Common myeloid progenitor, CD34-positive (primary cell): ENCODE data around the gene TLN1.

Source experiments
- CTCF ChIA-PET: fragments of 350-600 bp; sonication (Branson Sonifier 250); formaldehyde crosslinking; loops from one replicate; lab custom pipeline; 2021; ENCODE audit warnings: antibody characterized with exemption; lab: Charles Lee
- POLR2A ChIA-PET: fragments of 350-600 bp; sonication (Branson Sonifier 250); formaldehyde crosslinking; loops from one replicate; lab custom pipeline; 2021; ENCODE audit warnings: antibody characterized with exemption; lab: Charles Lee
- DNase-seq, 3 donors: peaks; one replicate each; pipeline versions ENCODE4 v3.0.0 to v3.0.0-alpha.2; 2013
- H3K27ac ChIP-seq, 2 experiments: 1 replicate in 1 of 2; 2 replicates in 1 of 2; pipeline ENCODE4 v1.7.0; 2013; ENCODE audit warnings: inconsistent platforms in 2 of 2, low read length in 2 of 2, mild to moderate bottlenecking in 2 of 2, low read depth in 1 of 2, moderate library complexity in 1 of 2; ENCODE audit not compliant: severe bottlenecking in 2 of 2, insufficient read depth in 1 of 2, poor library complexity in 1 of 2
- H3K27me3 ChIP-seq, 5 experiments: replicated peaks in 2 of 5; 1 replicate in 3 of 5; 2 replicates in 2 of 5; pipeline versions ENCODE4 v1.6.1 to v1.7.0; 2013; ENCODE audit warnings: low read length in 4 of 5, mild to moderate bottlenecking in 2 of 5, moderate library complexity in 2 of 5, inconsistent platforms in 1 of 5; ENCODE audit not compliant: insufficient read depth in 5 of 5, control insufficient read depth in 4 of 5
- H3K36me3 ChIP-seq, 4 experiments: 1 replicate in 2 of 4; 2 replicates in 2 of 4; pipeline versions ENCODE4 v1.6.1 to v1.7.0; 2013; ENCODE audit warnings: low read length in 3 of 4, control low read depth in 1 of 4, mild to moderate bottlenecking in 1 of 4; ENCODE audit not compliant: control insufficient read depth in 4 of 4, insufficient read depth in 4 of 4
- H3K4me1 ChIP-seq, 4 experiments: 1 replicate in 3 of 4; 2 replicates in 1 of 4; pipeline versions ENCODE4 v1.6.1 to v1.7.1; 2013; ENCODE audit warnings: low read length in 3 of 4, mild to moderate bottlenecking in 3 of 4, control low read depth in 1 of 4, inconsistent platforms in 1 of 4, moderate library complexity in 1 of 4; ENCODE audit not compliant: control insufficient read depth in 4 of 4, insufficient read depth in 4 of 4; ENCODE audit errors: control extremely low read depth in 1 of 4
- H3K4me3 ChIP-seq, 7 experiments: 1 replicate in 4 of 7; 2 replicates in 3 of 7; pipeline versions ENCODE4 v1.5.1 to v1.7.0; 2013; ENCODE audit warnings: mild to moderate bottlenecking in 7 of 7, low read length in 6 of 7, moderate library complexity in 6 of 7, inconsistent platforms in 2 of 7, low read depth in 2 of 7, control low read depth in 1 of 7; ENCODE audit not compliant: insufficient read depth in 4 of 7, control insufficient read depth in 1 of 7; ENCODE audit errors: extremely low read depth in 1 of 7
- H3K9me3 ChIP-seq, 5 experiments: 1 replicate in 4 of 5; 2 replicates in 1 of 5; pipeline versions ENCODE4 v1.6.1 to v1.7.1; 2013; ENCODE audit warnings: low read length in 4 of 5, mild to moderate bottlenecking in 2 of 5, inconsistent platforms in 1 of 5, low read depth in 1 of 5, moderate library complexity in 1 of 5; ENCODE audit not compliant: control insufficient read depth in 4 of 5, insufficient read depth in 2 of 5; ENCODE audit errors: control extremely low read depth in 1 of 5
- WGBS: methylation state at CpG from one replicate; pipeline ENCODE4 v1.1.5; 2013; ENCODE audit not compliant: insufficient coverage; 5-methylcytosine and 5-hydroxymethylcytosine counted together

Gene TLN1

GRCh38 chr9:35687306-35687705 is 44.7 kb downstream of the TLN1 start:
- H3K4me1 ChIP-seq, result peaks cover 0 to 19% (median 18%) of the 10 kb centered on the region in 4 experiments

GRCh38 chr9:35686222-35687203 is 45.5 kb downstream of the TLN1 start:
- no peak for DNase-seq
- no peak overlapping the region for H3K27ac ChIP-seq
- WGBS, result 95% methylated on average over 7 of the region's 11 CpGs
- H3K27me3 ChIP-seq, result no peaks in the 10 kb centered on the region
- POLR2A ChIA-PET, result no interaction called here
- no peak overlapping the region for H3K4me3 ChIP-seq
- peaks cover 0 to 34% (median 6%) of the 10 kb centered on the region in 4 experiments for H3K36me3 ChIP-seq
- H3K4me1 ChIP-seq, result peaks cover 0 to 18% (median 18%) of the 10 kb centered on the region in 4 experiments
- CTCF ChIA-PET, result interaction anchor here (1.1 to 4.8 kb wide), 4 partner anchors 10 to 25 kb away, joined by 3 to 37 read pairs (median 5); no protein-coding TSS in a partner anchor
- no peaks in the 10 kb centered on the region for H3K9me3 ChIP-seq

More at GRCh38 chr9:35687306-35687705, 44.7 kb downstream of the TLN1 start:
- H3K4me3 ChIP-seq, result no peak overlapping the region
- no peaks in the 10 kb centered on the region for H3K27me3 ChIP-seq
- ChIA-PET CTCF (interaction anchor here (1.2 to 2.1 kb wide), 5 partner anchors 10 to 42 kb away, joined by 3 to 16 read pairs (median 3); partner anchors contain the start of genes CCDC107 and RMRP), POLR2A (no interaction called here)
- no peak for DNase-seq
- H3K9me3 ChIP-seq, result no peaks in the 10 kb centered on the region
- 93% methylated on average over 2 of the region's 2 CpGs for WGBS
- peaks cover 0 to 33% (median 4%) of the 10 kb centered on the region in 4 experiments for H3K36me3 ChIP-seq
- H3K27ac ChIP-seq, result no peak overlapping the region

- DNase-seq, result no peak
- Histone ChIP-seq H3K27ac (no peak overlapping the region), H3K36me3 (peaks cover 0 to 34% (median 6%) of the 10 kb centered on the region in 4 experiments)
Measured at GRCh38 chr9:35685506-35685905, 46.5 kb downstream of the TLN1 start.

GRCh38 chr9:35684921-35685320 is 47.1 kb downstream of the TLN1 start:
- Histone ChIP-seq H3K4me1 (peaks cover 0 to 10% (median 6%) of the 10 kb centered on the region in 4 experiments), H3K9me3 (no peaks in the 10 kb centered on the region), H3K36me3 (peaks cover 0 to 34% (median 6%) of the 10 kb centered on the region in 4 experiments), H3K27ac (no peak overlapping the region), H3K4me3 (no peak overlapping the region), H3K27me3 (no peaks in the 10 kb centered on the region)
- 99% methylated on average over 10 of the region's 10 CpGs for WGBS
- no peak for DNase-seq
- ChIA-PET CTCF (interaction anchor here (1.1 to 4.8 kb wide), 3 partner anchors 12 to 614 kb away, joined by 3 to 37 read pairs (median 3); no protein-coding TSS in a partner anchor), POLR2A (no interaction called here)

More at GRCh38 chr9:35685506-35685905, 46.5 kb downstream of the TLN1 start:
- H3K9me3 ChIP-seq, result no peaks in the 10 kb centered on the region
- ChIA-PET POLR2A (no interaction called here), CTCF (interaction anchor here (1.1 to 4.8 kb wide), 4 partner anchors 10 to 614 kb away, joined by 3 to 37 read pairs (median 3); no protein-coding TSS in a partner anchor)
- no peak overlapping the region for H3K4me3 ChIP-seq
- H3K27me3 ChIP-seq, result no peaks in the 10 kb centered on the region
- WGBS, result 98% methylated on average over 9 of the region's 13 CpGs
- H3K4me1 ChIP-seq, result peaks cover 0 to 14% (median 11%) of the 10 kb centered on the region in 4 experiments

GRCh38 chr9:35683323-35683722 is 48.7 kb downstream of the TLN1 start:
- no peak overlapping the region for H3K27ac ChIP-seq
- H3K9me3 ChIP-seq, result no peaks in the 10 kb centered on the region
- ChIA-PET POLR2A (no interaction called here), CTCF (interaction anchor here (0.9 to 4.8 kb wide), 5 partner anchors 11 to 38 kb away, joined by 3 to 37 read pairs (median 4); no protein-coding TSS in a partner anchor)
- peaks cover 0 to 34% (median 6%) of the 10 kb centered on the region in 4 experiments for H3K36me3 ChIP-seq
- WGBS, result 100% methylated on average over 1 of the region's 2 CpGs
- H3K4me1 ChIP-seq, result peaks cover 0 to 1% (median 0%) of the 10 kb centered on the region in 4 experiments
- DNase-seq, result no peak
- no peak overlapping the region for H3K4me3 ChIP-seq
- H3K27me3 ChIP-seq, result no peaks in the 10 kb centered on the region

GRCh38 chr9:35682520-35683315 is 49.3 kb downstream of the TLN1 start:
- WGBS, result 98% methylated on average over 8 of the region's 10 CpGs
- Histone ChIP-seq H3K4me3 (no peak overlapping the region), H3K27me3 (no peaks in the 10 kb centered on the region), H3K36me3 (peaks cover 0 to 34% (median 6%) of the 10 kb centered on the region in 4 experiments), H3K9me3 (no peaks in the 10 kb centered on the region), H3K27ac (no peak overlapping the region), H3K4me1 (no peaks in the 10 kb centered on the region)
- no peak for DNase-seq
- ChIA-PET CTCF (interaction anchor here (1.0 to 4.8 kb wide), 3 partner anchors 11 to 37 kb away, joined by 3 to 37 read pairs (median 4); no protein-coding TSS in a partner anchor), POLR2A (no interaction called here)
